Hepatocyte (in vitro differentiated cells): Measurements from ENCODE around the gene NTRK1.

Source experiments
- EZH2 ChIP-seq: fragments of 200-600 bp; sonication (generic); IDR thresholded peaks from 2 replicates; pipeline ENCODE4 v1.6.1; 2016; ENCODE audit warnings: antibody characterized with exemption, mild to moderate bottlenecking, borderline replicate concordance
- EZH2phosphoT487 ChIP-seq: fragments of 200-600 bp; sonication (generic); IDR thresholded peaks from one replicate; pipeline ENCODE4 v1.6.1; 2018; ENCODE audit warnings: antibody characterized with exemption, mild to moderate bottlenecking, low read depth, moderate library complexity; ENCODE audit not compliant: unreplicated experiment, severe bottlenecking
- TF ChIP-seq, protein P1 (sequence below): fragments of 200-600 bp; sonication (generic); IDR thresholded peaks from 2 replicates; pipeline ENCODE4 v1.5.1; 2016; ENCODE audit warnings: antibody characterized with exemption, mild to moderate bottlenecking; ENCODE audit not compliant: poor library complexity

- TF ChIP-seq, protein P1, sequence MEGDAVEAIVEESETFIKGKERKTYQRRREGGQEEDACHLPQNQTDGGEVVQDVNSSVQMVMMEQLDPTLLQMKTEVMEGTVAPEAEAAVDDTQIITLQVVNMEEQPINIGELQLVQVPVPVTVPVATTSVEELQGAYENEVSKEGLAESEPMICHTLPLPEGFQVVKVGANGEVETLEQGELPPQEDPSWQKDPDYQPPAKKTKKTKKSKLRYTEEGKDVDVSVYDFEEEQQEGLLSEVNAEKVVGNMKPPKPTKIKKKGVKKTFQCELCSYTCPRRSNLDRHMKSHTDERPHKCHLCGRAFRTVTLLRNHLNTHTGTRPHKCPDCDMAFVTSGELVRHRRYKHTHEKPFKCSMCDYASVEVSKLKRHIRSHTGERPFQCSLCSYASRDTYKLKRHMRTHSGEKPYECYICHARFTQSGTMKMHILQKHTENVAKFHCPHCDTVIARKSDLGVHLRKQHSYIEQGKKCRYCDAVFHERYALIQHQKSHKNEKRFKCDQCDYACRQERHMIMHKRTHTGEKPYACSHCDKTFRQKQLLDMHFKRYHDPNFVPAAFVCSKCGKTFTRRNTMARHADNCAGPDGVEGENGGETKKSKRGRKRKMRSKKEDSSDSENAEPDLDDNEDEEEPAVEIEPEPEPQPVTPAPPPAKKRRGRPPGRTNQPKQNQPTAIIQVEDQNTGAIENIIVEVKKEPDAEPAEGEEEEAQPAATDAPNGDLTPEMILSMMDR = no peak
- TF ChIP-seq EZH2phosphoT487 = no peak
- TF ChIP-seq EZH2 = no peak
These were observed 8.8 kb upstream of the NTRK1 start for GRCh38 chr1:156851779-156852417.
